Measurements from ENCODE around the gene CPNE6.

DNA sequence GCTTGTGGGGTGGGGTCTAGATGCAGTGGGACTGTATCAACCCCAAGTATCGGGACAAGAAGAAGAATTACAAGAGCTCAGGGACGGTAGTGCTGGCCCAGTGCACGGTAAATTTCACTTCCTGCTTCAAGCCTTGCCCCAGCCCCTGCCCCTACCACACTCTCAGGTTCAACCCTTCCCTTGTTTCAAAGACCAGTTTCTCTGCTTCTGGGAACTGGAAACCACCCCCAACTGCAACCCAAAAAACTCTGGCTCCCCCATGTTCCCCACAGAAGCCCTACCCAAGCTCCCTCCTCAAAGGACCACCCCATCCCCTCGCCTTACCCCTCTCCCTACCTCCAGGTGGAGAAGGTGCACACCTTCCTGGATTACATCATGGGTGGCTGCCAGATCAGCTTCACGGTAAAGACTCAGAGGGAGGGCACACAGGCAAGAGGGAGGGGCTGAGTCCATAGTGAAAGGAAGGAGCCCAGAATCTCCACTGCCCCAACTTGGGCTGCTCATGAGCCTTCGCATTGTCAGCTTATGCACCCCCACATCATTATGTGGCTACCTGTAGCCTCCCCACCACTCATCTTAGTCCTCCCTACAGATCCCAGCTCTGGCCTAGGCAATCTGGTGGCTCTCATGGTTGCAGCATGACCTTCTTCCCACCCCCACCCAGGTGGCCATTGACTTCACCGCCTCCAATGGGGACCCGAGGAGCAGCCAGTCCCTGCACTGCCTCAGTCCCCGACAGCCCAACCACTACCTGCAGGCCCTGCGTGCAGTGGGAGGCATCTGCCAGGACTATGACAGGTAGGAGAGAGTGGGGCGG lies 4.3 kb downstream of the CPNE6 start:
- TF ChIP-seq, protein P1, sequence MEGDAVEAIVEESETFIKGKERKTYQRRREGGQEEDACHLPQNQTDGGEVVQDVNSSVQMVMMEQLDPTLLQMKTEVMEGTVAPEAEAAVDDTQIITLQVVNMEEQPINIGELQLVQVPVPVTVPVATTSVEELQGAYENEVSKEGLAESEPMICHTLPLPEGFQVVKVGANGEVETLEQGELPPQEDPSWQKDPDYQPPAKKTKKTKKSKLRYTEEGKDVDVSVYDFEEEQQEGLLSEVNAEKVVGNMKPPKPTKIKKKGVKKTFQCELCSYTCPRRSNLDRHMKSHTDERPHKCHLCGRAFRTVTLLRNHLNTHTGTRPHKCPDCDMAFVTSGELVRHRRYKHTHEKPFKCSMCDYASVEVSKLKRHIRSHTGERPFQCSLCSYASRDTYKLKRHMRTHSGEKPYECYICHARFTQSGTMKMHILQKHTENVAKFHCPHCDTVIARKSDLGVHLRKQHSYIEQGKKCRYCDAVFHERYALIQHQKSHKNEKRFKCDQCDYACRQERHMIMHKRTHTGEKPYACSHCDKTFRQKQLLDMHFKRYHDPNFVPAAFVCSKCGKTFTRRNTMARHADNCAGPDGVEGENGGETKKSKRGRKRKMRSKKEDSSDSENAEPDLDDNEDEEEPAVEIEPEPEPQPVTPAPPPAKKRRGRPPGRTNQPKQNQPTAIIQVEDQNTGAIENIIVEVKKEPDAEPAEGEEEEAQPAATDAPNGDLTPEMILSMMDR (IDR thresholded peaks at IDR 0.05 in 4 of 5, conservative IDR thresholded peaks at IDR 0.05 in 1 of 5) = no peak
- no peak for TF ChIP-seq POLR2A (IDR thresholded peaks at IDR 0.05)
